ENCODE results near the gene ZNF143.
"Not testable (repeated sequence)": the region's sequence is repeated elsewhere in the genome, so short reads cannot be mapped to it uniquely, and the experiment has no call there.

The ZNF143 gene

DNA sequence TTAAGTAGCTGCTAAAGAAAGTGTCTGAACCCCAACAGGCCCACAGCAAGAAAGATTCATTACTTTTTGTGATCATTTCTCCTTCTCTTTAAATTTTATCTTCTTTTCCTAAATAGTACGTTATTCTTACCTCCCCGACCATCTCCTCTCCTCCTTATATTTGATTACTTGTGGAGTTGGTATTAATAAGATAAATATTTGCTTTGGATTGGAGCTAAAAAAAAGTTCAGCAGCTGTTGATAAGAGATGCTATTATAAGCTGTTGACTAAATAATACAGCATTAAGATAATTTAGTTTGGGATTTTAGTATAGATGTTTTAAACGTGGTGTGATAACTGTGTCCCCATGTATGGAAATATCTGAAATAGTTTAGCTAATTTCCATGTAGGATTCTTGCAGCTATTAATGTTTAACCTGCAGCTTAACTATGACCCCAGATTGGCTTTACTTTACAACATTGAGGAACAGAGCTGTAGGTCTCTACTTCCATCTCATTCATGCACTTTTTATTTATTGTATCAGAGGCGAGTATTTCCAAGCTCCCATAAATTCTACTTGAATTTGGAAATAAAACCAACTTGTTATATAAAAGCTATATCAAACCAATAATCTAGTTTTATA, 37.8 kb downstream of the ZNF143 start:
- DNase-seq: no peak

DNA sequence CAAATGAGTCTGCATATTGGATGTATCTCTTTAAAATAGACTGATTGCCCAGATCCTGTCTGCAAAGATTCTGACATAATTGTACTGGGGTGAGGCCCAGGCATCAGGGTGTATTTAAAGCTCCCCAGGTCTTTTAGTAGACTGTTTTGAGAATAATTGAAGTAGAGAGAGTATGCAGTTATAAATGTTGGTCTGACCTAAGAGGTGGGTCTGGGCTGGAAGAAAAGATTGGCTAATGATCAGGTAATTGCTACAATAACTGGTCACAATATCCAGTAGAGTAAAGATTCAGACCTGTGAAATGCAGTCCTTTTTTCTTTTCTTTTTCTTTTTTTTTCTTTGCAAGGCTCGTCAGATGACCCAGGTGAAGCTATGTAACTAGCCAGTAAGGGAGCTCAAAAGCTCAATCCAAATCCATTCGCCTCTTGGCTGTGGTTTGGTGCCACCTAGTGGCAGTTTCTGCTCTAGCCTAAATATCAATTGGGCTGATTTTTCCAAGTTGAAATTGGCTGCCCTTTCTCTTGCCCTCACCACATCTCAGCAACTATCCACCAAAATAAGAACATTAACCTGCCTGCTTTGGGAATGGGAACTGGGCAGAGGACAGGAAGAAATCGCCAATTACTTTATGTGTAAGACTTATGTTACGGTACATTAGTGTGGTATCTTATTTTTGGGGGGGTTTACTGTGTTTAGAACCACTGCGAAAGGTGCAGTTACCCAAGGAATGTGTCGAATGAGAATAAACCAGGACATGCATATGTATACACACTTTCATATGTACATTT, 45.9 kb downstream of the ZNF143 start:
- DNase-seq: peak; percentile 81

DNA sequence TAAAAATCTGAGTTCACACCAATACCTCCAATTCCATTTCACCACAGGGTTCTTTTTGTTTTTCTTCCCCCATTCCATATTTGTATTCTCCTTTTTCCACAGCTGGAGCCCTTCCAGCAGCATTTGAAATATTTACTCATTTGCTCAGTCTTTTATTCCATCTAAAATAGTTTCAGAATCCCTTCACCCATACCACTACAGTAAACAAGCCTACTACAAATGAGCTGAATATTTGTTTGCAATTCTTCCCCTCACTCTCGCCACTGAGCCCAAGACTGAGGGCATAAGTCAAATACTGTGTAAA, 46.4 kb downstream of the ZNF143 start:
- DNase-seq: no peak

DNA sequence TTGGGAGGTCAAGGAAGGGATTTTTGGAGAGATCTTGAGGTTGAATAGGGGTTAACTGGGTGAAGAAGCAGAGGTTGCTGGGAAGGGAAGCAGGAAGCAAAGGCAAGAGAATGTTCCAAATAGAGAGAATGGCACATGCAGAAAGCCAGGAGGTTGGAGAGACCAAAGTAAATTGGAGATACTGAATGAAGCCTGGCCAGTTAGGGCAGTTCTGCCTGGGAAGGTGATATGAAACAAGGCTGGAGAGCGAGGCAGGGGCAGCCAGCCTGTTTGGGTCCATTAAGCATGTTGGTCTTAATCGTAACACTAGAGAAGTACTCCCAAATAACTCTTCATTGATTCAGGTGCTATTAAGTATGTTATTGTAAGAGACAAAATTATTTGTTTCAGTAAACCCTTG, 48.2 kb downstream of the ZNF143 start:
- DNase-seq: no peak

DNA sequence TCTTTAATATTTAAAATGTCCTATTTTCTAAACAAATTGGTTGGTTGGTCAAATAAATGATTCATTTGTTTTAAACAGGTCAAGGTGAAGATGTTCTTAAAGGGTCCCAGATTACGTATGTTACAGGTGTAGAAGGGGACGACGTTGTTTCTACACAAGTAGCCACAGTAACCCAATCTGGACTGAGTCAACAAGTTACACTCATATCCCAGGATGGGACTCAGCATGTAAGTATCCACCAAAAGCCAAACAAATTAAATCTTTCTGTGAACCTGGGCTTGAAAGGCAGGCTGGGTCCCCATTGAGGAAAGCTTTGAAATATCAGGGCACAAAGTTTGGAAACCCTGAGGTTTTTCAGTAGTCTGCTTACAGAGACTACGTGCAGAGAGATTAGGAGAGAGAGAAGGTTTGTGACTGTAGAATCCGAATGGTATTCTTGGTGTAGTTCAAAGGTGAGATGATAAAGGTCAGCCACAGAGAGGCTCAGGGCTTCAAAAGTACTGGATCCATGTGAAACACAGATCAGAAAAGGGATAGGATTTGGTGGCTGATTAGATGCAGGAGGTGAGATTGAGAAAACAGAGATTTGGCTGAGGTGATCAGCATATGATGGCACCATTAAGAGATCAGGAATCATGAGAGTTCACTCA, 51.7 kb downstream of the ZNF143 start:
- DNase-seq: no peak

DNA sequence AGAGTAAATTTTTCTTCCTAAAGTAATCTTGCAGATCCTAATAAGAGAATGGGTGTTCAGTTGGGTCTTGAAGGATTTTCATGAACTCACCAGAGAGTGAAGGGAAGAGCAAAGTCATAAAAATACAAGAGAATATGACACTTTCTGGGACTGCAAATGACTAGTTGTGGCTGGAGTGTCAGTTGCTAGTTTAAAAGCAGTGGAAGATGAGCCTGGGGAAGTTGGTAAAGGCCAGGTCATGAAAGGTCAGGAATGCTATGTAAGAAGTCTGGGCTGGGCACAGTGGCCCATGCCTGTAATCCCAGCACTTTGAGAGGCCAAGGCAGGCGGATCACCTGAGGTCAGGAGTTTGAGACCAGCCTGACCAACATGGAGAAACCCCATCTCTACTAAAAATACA, 53.8 kb downstream of the ZNF143 start:
- DNase-seq: not testable (repeated sequence)

DNA sequence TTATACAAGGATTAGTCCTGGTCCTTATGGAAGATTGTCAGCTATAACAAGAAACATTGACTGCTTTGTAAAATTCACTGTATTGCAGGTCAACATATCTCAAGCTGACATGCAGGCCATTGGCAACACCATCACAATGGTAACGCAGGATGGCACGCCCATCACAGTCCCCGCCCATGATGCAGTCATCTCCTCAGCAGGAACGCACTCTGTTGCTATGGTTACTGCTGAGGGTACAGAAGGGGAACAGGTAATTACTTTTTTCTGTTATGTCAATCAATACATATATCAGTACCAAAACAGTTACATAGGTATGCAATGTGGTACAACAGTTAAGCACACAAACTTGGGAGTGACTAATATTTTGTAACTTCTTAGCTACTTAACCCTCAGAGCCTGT, 55.3 kb downstream of the ZNF143 start:
- DNase-seq: no peak

DNA sequence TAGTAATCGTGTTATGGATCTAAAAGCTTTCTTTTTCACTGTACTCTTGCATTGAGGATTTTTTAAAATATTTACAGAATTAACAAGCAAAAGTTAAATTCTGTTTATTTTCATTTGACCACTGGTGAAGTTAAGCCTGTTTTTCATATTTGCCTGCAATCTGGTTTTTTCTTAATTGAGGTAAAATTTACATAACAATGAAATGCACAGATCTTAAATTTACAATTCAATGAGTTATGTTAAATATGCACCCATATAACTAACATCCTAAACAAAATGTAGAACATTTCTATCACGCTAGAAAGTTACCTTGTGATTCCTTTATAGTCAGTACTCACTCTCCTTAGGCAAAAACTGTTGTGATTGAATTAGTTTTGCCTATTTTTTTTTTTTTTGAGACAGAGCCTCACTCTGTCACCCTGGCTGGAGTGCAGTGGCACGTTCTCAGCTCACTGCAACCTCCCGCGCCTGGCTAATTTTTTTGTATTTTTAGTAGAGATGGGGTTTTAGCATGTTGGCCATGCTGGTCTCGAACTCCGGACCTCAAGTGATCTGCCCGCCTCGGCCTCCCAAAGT, 58.1 kb downstream of the ZNF143 start:
- DNase-seq: no peak

DNA sequence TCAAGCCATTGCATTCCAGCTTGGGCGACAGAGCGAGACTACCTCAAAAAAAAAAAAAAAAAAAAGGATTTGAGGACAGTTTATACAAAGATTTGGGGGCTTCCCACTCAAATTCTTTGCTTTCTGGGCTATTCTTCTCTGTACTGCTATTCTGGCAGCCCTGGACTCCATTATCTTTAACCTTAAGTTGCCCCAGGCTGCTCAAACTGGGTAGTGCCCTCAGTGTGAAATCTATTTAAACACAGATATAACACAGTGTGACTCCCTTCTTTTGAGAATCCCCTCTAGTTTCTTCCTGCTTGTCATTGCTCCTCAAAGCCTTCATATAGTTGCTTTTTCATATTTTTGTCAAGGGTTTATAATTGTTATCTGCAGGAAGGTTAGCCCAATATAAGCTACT, 63.2 kb downstream of the ZNF143 start:
- DNase-seq: no peak

DNA sequence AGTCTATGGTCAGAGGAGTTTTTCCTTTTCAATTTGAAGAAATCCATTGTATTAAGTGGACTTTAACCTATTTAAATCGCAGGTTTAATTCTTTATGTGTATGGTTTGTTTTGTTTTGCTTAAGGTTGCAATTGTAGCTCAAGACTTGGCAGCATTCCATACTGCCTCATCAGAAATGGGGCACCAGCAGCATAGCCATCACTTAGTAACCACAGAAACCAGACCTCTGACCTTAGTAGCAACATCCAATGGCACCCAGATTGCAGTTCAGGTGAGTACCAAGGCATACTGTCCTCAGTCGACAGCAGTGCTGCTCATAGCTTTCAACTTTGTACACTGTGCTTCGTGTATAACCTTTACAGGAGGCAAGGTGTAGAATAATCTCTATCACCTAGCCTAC, 64.3 kb downstream of the ZNF143 start:
- DNase-seq: no peak

DNA sequence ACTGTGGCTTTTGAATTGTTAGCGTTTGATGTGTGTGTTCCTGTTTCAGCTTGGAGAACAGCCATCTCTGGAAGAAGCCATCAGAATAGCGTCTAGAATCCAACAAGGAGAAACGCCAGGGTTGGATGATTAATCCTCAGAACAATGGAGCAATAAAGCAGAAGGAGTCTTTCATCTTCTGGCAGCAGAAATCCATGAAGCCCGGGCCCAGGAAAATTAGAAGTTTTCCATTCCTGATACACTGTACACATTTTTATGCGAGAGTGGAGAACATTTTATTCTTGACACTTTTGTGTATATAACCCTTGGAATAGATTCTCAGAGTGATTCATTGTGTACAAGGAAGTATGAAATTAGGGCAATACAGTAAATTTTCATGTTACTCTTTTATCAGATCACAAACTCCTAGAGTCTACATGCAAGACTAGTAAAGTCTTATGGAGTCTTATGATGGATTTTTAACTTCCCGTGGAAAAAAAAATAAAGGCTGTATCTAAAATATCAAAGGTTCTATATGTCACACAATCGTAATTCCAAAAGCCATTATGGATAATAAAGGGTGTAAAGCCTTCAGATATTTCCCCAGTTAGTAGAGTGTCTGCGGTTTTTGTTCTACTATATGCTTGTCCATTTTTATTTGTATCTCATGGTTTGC, 66.8 kb downstream of the ZNF143 start:
- DNase-seq: no peak

DNA sequence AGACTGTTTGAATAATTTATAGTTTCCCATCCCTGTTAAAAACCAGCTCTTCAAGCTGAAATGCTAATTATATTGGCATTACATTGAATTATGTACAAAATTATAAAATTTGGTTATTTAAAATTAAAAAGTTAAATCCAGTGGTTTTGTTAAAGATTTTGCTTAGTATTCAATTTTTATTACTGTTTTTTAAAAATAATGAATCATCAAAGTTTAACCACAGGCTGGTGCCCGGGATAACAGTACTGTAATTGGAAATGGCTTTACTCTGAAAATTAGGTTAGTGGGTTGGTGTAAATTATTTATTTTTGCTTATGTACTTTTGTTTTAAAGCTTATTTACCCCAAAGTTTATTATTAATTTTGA, 67.3 kb downstream of the ZNF143 start:
- no peak for DNase-seq

DNA sequence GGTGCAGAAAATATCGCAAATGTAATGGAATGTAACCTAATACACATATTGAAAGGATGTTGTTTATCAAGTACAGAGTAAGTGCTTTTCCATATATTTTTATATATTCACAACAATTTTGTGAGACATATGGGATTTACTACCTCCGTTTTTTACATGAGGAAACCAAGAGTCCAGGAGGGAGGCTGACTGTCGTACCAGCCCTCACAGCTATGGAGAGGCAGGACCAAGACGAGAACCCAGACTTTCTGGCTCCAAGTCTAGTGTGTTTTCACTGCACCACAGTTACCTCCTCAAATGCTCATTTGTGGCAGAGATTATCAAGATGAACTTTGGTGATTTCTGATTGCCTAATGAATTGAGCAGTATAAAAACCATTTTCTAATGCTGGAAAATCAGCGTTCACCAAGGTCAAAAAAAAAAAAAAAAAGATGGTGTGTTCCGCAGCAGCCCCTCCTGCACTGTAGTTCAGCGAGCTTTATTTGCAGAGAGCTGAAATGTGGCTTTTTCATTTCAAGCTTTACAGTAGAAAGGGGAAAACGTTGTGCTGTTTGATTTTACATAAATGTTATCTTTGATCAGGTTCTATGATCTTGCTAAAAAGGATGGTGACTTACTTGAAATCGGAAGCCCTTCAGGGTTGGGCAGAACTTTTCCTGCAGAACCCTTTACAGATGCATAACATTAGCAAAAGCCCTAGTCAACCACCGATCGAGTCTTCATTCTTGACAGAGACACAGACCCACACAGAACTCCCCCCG, 67.9 kb downstream of the ZNF143 start:
- no peak for DNase-seq

DNA sequence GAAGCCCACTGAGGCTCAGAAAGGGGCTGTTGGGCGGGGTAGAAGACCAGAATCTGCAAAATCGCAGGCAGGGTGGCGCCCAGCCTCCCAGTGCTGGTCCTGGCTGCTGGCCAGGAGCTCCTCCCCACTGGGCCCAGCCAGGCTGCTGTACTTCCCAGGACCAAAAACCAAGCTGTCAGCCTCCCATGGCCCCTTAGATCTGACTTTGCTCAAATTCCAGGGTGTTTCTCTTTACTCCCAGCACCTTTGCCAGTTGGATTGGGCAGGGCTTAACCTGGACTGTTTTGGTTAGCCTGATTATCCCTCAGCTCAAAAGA, 68.5 kb downstream of the ZNF143 start:
- DNase-seq: no peak

DNA sequence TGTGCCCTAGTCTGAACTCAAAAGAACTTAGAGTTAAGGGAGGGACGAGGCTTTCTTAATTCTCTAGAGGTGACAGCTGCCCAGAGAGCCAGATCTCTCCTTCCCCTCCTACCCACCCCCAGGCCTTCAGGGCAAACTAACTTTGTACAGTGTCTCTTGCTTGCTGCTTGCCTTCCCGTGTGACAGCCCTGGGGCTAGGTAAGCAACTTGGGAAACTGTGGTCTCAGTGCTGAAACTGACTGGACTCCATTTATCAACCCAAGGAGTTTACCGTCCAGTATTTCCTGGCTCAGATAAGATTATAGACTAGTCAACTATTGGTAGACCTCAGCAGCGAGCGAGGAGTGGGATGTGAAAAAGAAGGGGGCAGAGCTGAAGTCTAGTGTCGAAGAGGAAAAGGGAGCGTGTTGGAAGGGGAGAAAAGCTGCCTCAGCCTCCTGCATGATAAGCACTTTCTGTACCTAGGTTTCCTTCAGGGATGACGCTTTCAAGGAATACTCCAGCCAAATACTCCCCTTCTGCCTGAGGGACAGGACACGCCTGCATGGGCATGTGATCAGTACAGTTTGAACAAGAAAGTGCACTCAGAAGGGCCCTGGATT, 69.3 kb downstream of the ZNF143 start:
- DNase-seq: no peak

DNA sequence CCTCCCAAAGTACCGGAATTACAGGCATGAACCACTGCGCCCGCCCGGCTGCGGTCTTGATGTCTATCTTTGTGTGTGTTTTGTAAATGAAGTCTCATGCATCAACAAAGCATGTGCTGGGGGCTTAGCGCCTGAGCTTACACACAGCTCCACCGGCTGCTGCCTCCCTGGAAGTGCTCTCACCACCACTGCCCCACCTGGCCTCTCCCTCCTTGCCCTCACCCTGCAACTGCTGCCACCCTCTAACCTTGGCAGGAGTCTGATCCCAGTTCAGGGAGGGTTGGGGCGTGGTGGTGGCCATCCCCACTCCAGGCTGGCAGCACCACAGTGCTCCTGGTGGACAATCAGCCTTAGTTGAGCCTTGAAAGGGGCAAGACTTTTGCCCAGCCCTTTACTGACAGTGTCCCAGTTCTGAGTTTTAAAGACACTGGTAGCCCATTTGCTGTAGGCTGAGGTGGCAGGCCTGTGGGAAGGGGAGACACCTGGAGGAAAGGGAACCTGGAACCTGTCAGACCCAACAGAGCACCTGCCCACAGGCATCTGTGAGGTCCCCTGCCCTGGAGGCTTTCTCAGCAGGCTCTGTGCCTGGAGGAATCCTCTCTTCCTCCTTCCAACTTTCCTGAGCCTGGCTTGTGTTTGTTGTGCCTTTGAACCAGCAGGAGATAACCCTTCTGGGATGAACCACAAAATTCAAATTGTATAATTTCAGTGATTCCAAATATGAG, 70.3 kb downstream of the ZNF143 start:
- no peak for DNase-seq

DNA sequence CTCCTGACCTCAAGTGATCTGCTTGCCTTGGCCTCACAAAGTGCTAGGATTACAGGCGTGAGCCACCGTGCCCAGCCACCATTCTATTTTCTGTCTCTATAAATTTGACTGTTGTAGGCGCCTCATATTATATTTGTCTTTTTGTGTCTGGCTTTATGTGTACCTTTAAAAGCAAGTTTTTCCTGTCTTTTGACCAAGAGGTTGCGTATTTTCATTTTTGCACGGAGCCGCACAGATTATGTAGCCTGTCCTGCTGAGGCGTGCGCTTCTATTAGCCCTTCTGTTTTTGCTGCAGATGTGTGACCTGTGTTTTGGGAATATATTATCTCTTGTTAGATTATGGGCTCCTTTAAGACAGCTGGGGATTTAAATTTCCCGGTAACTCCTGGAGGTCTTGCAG, 72.2 kb downstream of the ZNF143 start:
- DNase-seq: no peak

DNA sequence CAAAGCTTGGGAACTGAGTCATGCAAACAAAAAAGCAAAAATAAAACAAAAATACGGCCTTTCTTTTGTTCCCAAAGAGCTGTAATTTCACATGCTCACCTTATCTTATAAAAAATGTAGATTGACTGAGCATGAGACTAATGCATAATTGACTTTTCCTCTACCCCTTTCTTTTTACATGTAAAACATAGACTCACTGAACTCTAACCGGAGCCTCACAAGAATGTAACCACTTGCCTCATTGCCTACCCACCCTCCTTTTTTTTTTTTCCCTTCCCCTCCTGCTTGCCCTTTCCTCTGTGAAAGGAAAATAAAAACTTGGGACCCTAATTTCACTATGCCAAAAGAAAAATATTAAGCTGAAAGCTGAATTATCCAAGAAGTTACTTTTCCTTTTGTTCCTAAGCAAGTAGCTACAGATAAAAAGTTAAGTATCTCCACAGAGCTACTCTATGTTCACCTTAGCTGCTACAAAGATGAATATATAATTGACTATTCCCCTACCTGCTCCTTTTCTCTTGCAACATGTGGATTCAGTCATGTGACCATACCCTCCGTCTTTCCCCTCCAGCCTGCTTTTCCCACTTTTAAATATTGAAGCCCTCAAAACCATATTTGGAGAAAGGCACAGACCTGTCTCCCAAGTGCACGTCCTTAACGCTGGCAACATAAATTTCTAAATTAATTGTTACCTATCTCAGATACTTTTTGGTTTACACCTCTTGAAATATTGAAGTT, 73.1 kb downstream of the ZNF143 start:
- no peak for DNase-seq

DNA sequence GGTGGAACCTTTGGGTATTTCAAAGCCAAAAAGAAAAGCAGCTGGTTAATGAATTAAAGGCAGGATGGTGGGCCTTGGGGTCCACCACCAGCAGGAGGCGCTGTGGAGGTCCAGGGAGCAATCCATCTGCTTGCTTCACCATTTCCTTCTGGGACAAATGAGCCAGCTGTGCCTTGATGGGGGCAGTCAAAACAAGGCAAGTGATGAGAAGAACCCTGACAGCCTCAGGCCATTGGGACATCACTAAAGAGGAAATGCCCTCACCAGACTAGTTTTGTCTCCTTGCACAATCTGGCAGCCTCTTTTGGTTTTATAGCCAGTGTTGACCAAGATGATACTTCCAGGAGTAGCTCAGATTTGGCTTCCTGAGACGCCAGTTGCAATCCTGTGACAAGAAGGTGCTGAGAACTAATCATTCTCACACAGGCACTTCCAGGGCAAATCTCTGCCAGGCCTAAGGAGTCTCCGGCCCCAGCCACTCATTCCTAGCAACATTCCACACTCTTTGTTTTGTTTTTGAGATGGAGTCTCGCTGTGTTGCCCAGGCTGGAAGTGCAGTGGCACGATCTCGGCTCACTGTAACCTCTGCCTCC, 74.5 kb downstream of the ZNF143 start:
- no peak for DNase-seq

DNA sequence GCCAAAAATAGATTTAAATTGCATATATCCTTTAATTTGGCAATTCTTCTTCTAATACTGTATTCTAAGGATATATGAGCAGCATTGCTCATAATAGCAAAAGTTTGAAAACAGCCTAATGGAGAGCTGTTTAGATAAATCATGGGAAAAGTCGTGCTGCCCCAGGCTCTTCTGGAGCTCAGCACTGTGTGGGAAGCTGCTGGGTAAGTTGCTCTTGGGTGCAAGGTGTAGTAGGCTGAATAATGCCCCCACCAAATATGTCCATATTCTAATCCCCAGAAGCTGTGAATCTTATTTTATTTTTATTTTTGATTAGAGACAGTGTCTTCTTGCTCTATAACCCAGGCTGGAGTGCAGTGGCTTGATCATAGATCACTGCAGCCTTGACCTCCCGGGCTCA, 77.7 kb downstream of the ZNF143 start:
- DNase-seq: no peak

DNA sequence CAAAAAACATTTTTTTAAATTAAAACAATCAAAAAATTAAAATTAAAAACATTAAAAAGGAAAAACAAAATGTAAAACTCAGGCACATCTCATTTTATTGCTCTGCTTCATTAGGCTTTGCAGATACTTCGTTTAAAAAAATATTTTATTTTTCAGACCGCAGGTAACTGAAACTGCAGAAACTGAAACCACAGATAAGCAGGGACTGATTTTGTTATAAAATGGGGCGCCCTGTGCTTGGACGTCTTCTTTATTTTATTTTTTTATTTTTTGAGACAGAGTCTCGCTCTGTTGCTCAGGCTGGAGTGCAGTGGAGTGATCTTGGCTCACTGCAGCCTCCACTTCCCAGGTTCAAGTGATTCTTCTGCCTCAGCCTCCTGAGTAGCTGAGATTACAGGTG, 88.4 kb downstream of the ZNF143 start:
- not testable (repeated sequence) for DNase-seq

Data from amniotic stem cell (primary cell).